Endothelial cell of umbilical vein (primary cell): ENCODE results near the gene VAV2. TPM values are rescaled to one million over a fixed set of nuclear protein-coding genes. Genes with fewer than 3 reads are reported as not detected.
A peak's percentile ranks its signal among the peaks of the same experiment; 100 is the strongest.

Experiments used
- BruUV-seq: library from RNA; stranded (reverse); fragments of 400-500 nt; replicated peaks from 2 replicates; lab custom pipeline; 2021; lab: Mats Ljungman, UMichigan
- CTCF ChIA-PET: fragments of 300-600, 350-600 bp; sonication (Branson Sonifier 250); formaldehyde crosslinking; loops from one replicate; lab custom pipeline; 2021; ENCODE audit warnings: antibody characterized with exemption, inconsistent platforms; lab: Charles Lee
- POLR2A ChIA-PET: fragments of 300-600, 350-600 bp; sonication (Branson Sonifier 250); formaldehyde crosslinking; loops from one replicate; lab custom pipeline; 2021; ENCODE audit warnings: antibody characterized with exemption, inconsistent platforms; lab: Charles Lee
- DNase-seq: peaks from one replicate; pipeline ENCODE4 v3.0.0-alpha.2; 2011; ENCODE audit warnings: low read depth, low spot score
- FAIRE-seq: peaks from 2 replicates; lab custom pipeline; 2011; peaks lifted over from hg19 to GRCh38; lab: Jason Lieb, UNC
- H2AFZ ChIP-seq: 2 replicates; pipeline ENCODE4 v1.6.0; 2012; ENCODE audit warnings: low read depth, low read length, control low read depth, inconsistent platforms
- H3K27ac ChIP-seq: 2 replicates; pipeline ENCODE4 v1.5.1; 2011; ENCODE audit warnings: low read depth, mild to moderate bottlenecking, control low read depth, low read length, moderate library complexity; ENCODE audit not compliant: insufficient read depth
- H3K27me3 ChIP-seq, 2 experiments: 2 replicates each; pipeline versions ENCODE4 v1.6.0 to v1.6.1; 2011; ENCODE audit warnings: low read length in 2 of 2, mixed read lengths in 1 of 2; ENCODE audit not compliant: control insufficient read depth in 2 of 2, insufficient read depth in 2 of 2
- H3K36me3 ChIP-seq, 2 experiments: 2 replicates in 1 of 2; 3 replicates in 1 of 2; pipeline ENCODE4 v1.5.1; 2011; ENCODE audit warnings: low read length in 2 of 2, mild to moderate bottlenecking in 1 of 2, moderate library complexity in 1 of 2; ENCODE audit not compliant: control insufficient read depth in 2 of 2, insufficient read depth in 2 of 2; ENCODE audit errors: extremely low read depth in 1 of 2
- H3K4me1 ChIP-seq: 3 replicates; pipeline ENCODE4 v1.5.1; 2011; ENCODE audit warnings: mild to moderate bottlenecking, low read length; ENCODE audit not compliant: control insufficient read depth, insufficient read depth; ENCODE audit errors: extremely low read depth
- H3K4me2 ChIP-seq: 2 replicates; pipeline ENCODE4 v1.6.1; 2011; ENCODE audit warnings: low read length, control low read depth, mixed read lengths; ENCODE audit not compliant: insufficient read depth
- H3K4me3 ChIP-seq, 3 experiments: fragments of 200-600 bp in 1 of 3; sonication (generic), shearing (Covaris generic) in 1 of 3; replicated peaks in 1 of 3; 2 replicates each; pipeline ENCODE4 v1.5.1; 2011 to 2016; ENCODE audit warnings: control low read depth in 3 of 3, low read length in 3 of 3, mild to moderate bottlenecking in 2 of 3, inconsistent platforms in 1 of 3, low read depth in 1 of 3, moderate library complexity in 1 of 3; ENCODE audit not compliant: insufficient read depth in 1 of 3
- H3K79me2 ChIP-seq: 2 replicates; pipeline ENCODE4 v1.6.0; 2012; ENCODE audit warnings: low read length, inconsistent platforms; ENCODE audit not compliant: control insufficient read depth, insufficient read depth
- H3K9ac ChIP-seq: replicated peaks from 2 replicates; pipeline ENCODE3; 2011; ENCODE audit warnings: low read length, control low read depth; ENCODE audit not compliant: insufficient read depth; ENCODE audit errors: extremely low read depth
- H3K9me1 ChIP-seq: replicated peaks from 3 replicates; pipeline ENCODE4 v1.6.0; 2011; ENCODE audit warnings: mild to moderate bottlenecking, low read length; ENCODE audit not compliant: control insufficient read depth, insufficient read depth; ENCODE audit errors: extremely low read depth
- H3K9me3 ChIP-seq: replicated peaks from 2 replicates; pipeline ENCODE4 v1.5.1; 2012; ENCODE audit warnings: low read length, inconsistent platforms; ENCODE audit not compliant: control insufficient read depth, insufficient read depth
- H4K20me1 ChIP-seq: replicated peaks from 2 replicates; pipeline ENCODE3; 2011; ENCODE audit warnings: mild to moderate bottlenecking, low read length; ENCODE audit not compliant: control insufficient read depth, insufficient read depth; ENCODE audit errors: extremely low read depth
- EZH2 ChIP-seq: IDR thresholded peaks from 2 replicates; pipeline ENCODE4 v1.6.1; 2012; ENCODE audit warnings: borderline replicate concordance, low read depth, mild to moderate bottlenecking, moderate library complexity, low read length, inconsistent platforms; ENCODE audit not compliant: severe bottlenecking
- FOS ChIP-seq: IDR thresholded peaks from 2 replicates; pipeline ENCODE4 v1.6.1; 2011; ENCODE audit warnings: mild to moderate bottlenecking, low read length, moderate library complexity, borderline replicate concordance; ENCODE audit not compliant: insufficient read depth
- GATA2 ChIP-seq: IDR thresholded peaks from 2 replicates; pipeline ENCODE4 v1.7.0; 2011; ENCODE audit warnings: low read depth, mild to moderate bottlenecking, moderate library complexity, mixed read lengths, low read length; ENCODE audit not compliant: insufficient read length, insufficient read depth
- JUN ChIP-seq: IDR thresholded peaks from 2 replicates; pipeline ENCODE4 v1.6.1; 2011; ENCODE audit warnings: borderline replicate concordance, low read depth; ENCODE audit not compliant: insufficient read length, insufficient read depth
- MAX ChIP-seq: IDR thresholded peaks from 2 replicates; pipeline ENCODE4 v1.6.1; 2011; ENCODE audit not compliant: insufficient read depth, insufficient read length
- MYC ChIP-seq: IDR thresholded peaks from one replicate; pipeline ENCODE4 v1.6.1; 2011; ENCODE audit warnings: mild to moderate bottlenecking, low read depth, low read length
- POLR2A ChIP-seq: IDR thresholded peaks from 2 replicates; pipeline ENCODE4 v1.6.1; 2012; ENCODE audit warnings: low read depth, mild to moderate bottlenecking, control low read depth, low read length
- POLR2AphosphoS5 ChIP-seq: IDR thresholded peaks from 2 replicates; pipeline ENCODE4 v1.6.1; 2012; ENCODE audit warnings: low read depth, mild to moderate bottlenecking, control low read depth, low read length, moderate library complexity; ENCODE audit not compliant: insufficient read depth
- dilution Hi-C: fragments of 300-500 bp; cut with MboI; formaldehyde crosslinking; loops from one replicate; pipeline ENCODE4 v1.15.0; 2019; ENCODE audit warnings: low sequenced_read_pairs; ENCODE audit not compliant: extremely low pct_ligation_motif_present
- intact Hi-C: fragments of 100-400 bp; cut with micrococcal nuclease; formaldehyde crosslinking; loops from one replicate; pipeline ENCODE4 v1.10.0; 2022
- polyA plus RNA-seq, 4 experiments: library from polyadenylated mRNA; depleted of rRNA in 3 of 4; stranded (reverse) in 3 of 4; unstranded in 1 of 4; fragments of >200 nt; gene quantifications; 2 replicates each; pipeline versions ENCODE4 v1.2.1 to v1.2.3, GENCODE V29; 2011 to 2012; ENCODE audit warnings: missing spikeins in 1 of 4
- total RNA-seq: library from RNA; stranded (reverse); gene quantifications from 2 replicates; pipeline ENCODE4 v1.2.3, GENCODE V29; 2021

The VAV2 gene
- total and polyA plus RNA-seq, 2 donors (not counting 3 experiments of a cell fraction or from before 2014, with no cell fraction given), result 10.6 to 30.6 TPM

- Histone ChIP-seq H3K4me2 (peak overlapping the region; percentile 64), H3K9me3 (no peaks in the 10 kb centered on the region), H3K4me1 (peaks cover 24% of the 10 kb centered on the region), H3K79me2 (peaks cover 9% of the 10 kb centered on the region), H3K27me3 (no peaks in the 10 kb centered on the region), H3K36me3 (no peaks in the 10 kb centered on the region), H3K27ac (peak overlapping the region; percentile 92), H3K9me1 (no peaks in the 10 kb centered on the region), H2AFZ (peak overlapping the region; percentile 52), H3K4me3 (peak overlapping the region in 1 of 3 experiments; percentile 15), H3K9ac (peak overlapping the region; percentile 71), H4K20me1 (no peaks in the 10 kb centered on the region)
- FAIRE-seq (no peak), DNase-seq (peak; percentile 61)
- BruUV-seq, result TSS peak; percentile 64
- TF ChIP-seq MAX (no peak), POLR2A (no peak), POLR2AphosphoS5 (no peak), GATA2 (no peak), EZH2 (no peak), JUN (no peak), FOS (no peak)
- dilution Hi-C loops (no loop called here), intact Hi-C loops (loop anchor here (1.0 to 5.0 kb wide), 3 partner anchors 56 to 180 kb away; partner anchors contain the start of genes BRD3OS and VAV2)
- ChIA-PET CTCF (interaction anchor here (1.1 to 1.9 kb wide), 5 partner anchors 11 to 149 kb away, joined by 3 to 13 read pairs (median 5); no protein-coding TSS in a partner anchor), POLR2A (interaction anchor here (0.6 kb wide), 1 partner anchor 180 kb away, joined by 5 read pairs; the partner anchor contains the start of gene BRD3OS)
Observed at GRCh38 chr9:133844881-133845410, 147.2 kb downstream of the VAV2 start.

GRCh38 chr9:133844398-133844784 lies 147.7 kb downstream of the VAV2 start:
- ChIA-PET POLR2A (no interaction called here), CTCF (interaction anchor here (1.4 to 1.9 kb wide), 4 partner anchors 34 to 149 kb away, joined by 3 to 13 read pairs (median 6); no protein-coding TSS in a partner anchor)
- Histone ChIP-seq H3K9ac (peak overlapping the region; percentile 71), H2AFZ (no peak overlapping the region), H3K36me3 (no peaks in the 10 kb centered on the region), H3K4me1 (peaks cover 24% of the 10 kb centered on the region), H3K9me3 (no peaks in the 10 kb centered on the region), H3K9me1 (no peaks in the 10 kb centered on the region), H3K27ac (peak overlapping the region; percentile 92), H3K4me2 (peak overlapping the region; percentile 64), H3K27me3 (no peaks in the 10 kb centered on the region), H3K79me2 (peaks cover 9% of the 10 kb centered on the region), H4K20me1 (no peaks in the 10 kb centered on the region), H3K4me3 (no peak overlapping the region)
- BruUV-seq, result no TSS peak
- DNase-seq (no peak), FAIRE-seq (no peak)
- dilution Hi-C loops, result no loop called here
- TF ChIP-seq JUN (no peak), GATA2 (no peak), POLR2AphosphoS5 (no peak), MYC (no peak), MAX (no peak), POLR2A (no peak), FOS (no peak)
- intact Hi-C loops, result loop anchor here (2.0 kb wide), 1 partner anchor 56 kb away; no protein-coding TSS in a partner anchor
